Hematopoietic multipotent progenitor cell treated with erythropoietin and hydrocortisone succinate and interleukin-3 and kit ligand, for 8 days (in vitro differentiated cells): ENCODE results near the gene SH3PXD2A.
A peak's percentile ranks its signal among the peaks of the same experiment; 100 is the strongest.

Source experiments
- DNase-seq: peaks from one replicate; pipeline ENCODE4 v3.0.0-alpha.2; 2015

The SH3PXD2A gene

GRCh38 chr10:103597003-103597402, 258.4 kb downstream of the SH3PXD2A start:
- DNase-seq = no peak

GRCh38 chr10:103595933-103596726, 259.2 kb downstream of the SH3PXD2A start:
- no peak for DNase-seq

GRCh38 chr10:103593022-103593570, 262.3 kb downstream of the SH3PXD2A start:
- DNase-seq = no peak

- peak; percentile 49 for DNase-seq
Measured at GRCh38 chr10:103592186-103593021, 263.0 kb downstream of the SH3PXD2A start.

- DNase-seq = no peak
Measured at GRCh38 chr10:103590744-103591291, 264.6 kb downstream of the SH3PXD2A start.

GRCh38 chr10:103590060-103590459, 265.3 kb downstream of the SH3PXD2A start:
- DNase-seq = no peak

GRCh38 chr10:103589074-103589630, 266.2 kb downstream of the SH3PXD2A start:
- DNase-seq = no peak

GRCh38 chr10:103587073-103587472, 268.3 kb downstream of the SH3PXD2A start:
- no peak for DNase-seq

- DNase-seq = no peak
Measured at GRCh38 chr10:103585011-103585405, 270.4 kb downstream of the SH3PXD2A start.

- peak; percentile 58 for DNase-seq
Measured at GRCh38 chr10:103584216-103585010, 271.0 kb downstream of the SH3PXD2A start.

- DNase-seq = peak; percentile 11
Measured at GRCh38 chr10:103583871-103584215, 271.5 kb downstream of the SH3PXD2A start.

GRCh38 chr10:103582331-103583123, 272.8 kb downstream of the SH3PXD2A start:
- no peak for DNase-seq

GRCh38 chr10:103581499-103581898, 273.9 kb downstream of the SH3PXD2A start:
- no peak for DNase-seq

- no peak for DNase-seq
Measured at GRCh38 chr10:103580430-103580829, 274.9 kb downstream of the SH3PXD2A start.

- no peak for DNase-seq
Measured at GRCh38 chr10:103580011-103580410, 275.4 kb downstream of the SH3PXD2A start.

GRCh38 chr10:103578782-103579382, 276.5 kb downstream of the SH3PXD2A start:
- no peak for DNase-seq

- DNase-seq = no peak
Measured at GRCh38 chr10:103576862-103577261, 278.5 kb downstream of the SH3PXD2A start.

GRCh38 chr10:103576076-103576471, 279.3 kb downstream of the SH3PXD2A start:
- DNase-seq = no peak

- DNase-seq = no peak
Measured at GRCh38 chr10:103575416-103576075, 279.8 kb downstream of the SH3PXD2A start.
